Large intestine (tissue), 3 donors: ENCODE data around the gene SULT2B1. TPM values are rescaled to one million over a fixed set of nuclear protein-coding genes. Genes with fewer than 3 reads are reported as not detected.
A peak's percentile ranks its signal among the peaks of the same experiment; 100 is the strongest.

Source experiments
- DNase-seq, 2 donors: peaks; one replicate each; pipeline versions ENCODE4 v3.0.0 to v3.0.0-alpha.2; 2013
- H3K27ac ChIP-seq: one replicate; pipeline ENCODE4 v1.5.1; 2013; ENCODE audit warnings: low read length
- H3K27me3 ChIP-seq: 2 replicates; pipeline ENCODE4 v1.6.1; 2013; ENCODE audit warnings: low read length; ENCODE audit not compliant: control insufficient read depth, insufficient read depth
- H3K36me3 ChIP-seq: 2 replicates; pipeline ENCODE4 v1.6.1; 2013; ENCODE audit warnings: low read length; ENCODE audit not compliant: control insufficient read depth, insufficient read depth
- H3K4me1 ChIP-seq: one replicate; pipeline ENCODE4 v1.6.1; 2013; ENCODE audit warnings: low read length; ENCODE audit not compliant: control insufficient read depth, insufficient read depth
- H3K4me3 ChIP-seq: one replicate; pipeline ENCODE4 v1.5.1; 2013; ENCODE audit warnings: low read length
- H3K9me3 ChIP-seq: one replicate; pipeline ENCODE4 v1.6.1; 2013; ENCODE audit warnings: mild to moderate bottlenecking, low read depth, low read length, moderate library complexity; ENCODE audit not compliant: control insufficient read depth
- WGBS: methylation state at CpG from one replicate; pipeline ENCODE4 v1.1.5; 2013; ENCODE audit warnings: low lambda C conversion rate; ENCODE audit not compliant: insufficient coverage; 5-methylcytosine and 5-hydroxymethylcytosine counted together
- polyA plus RNA-seq: library from polyadenylated mRNA; unstranded; fragments of 120-200 nt; gene quantifications from one replicate; pipeline ENCODE4 v1.2.1, GENCODE V29; 2013

Gene SULT2B1
- polyA plus RNA-seq, 1 donor: 1.0 TPM

- peak in 1 of 2 donors; percentile 27 for DNase-seq
- Histone ChIP-seq H3K9me3 (peaks cover 3% of the 10 kb centered on the region), H3K27me3 (no peaks in the 10 kb centered on the region), H3K36me3 (no peaks in the 10 kb centered on the region), H3K4me3 (no peak overlapping the region), H3K27ac (no peak overlapping the region), H3K4me1 (no peaks in the 10 kb centered on the region)
- WGBS: no CpG with 5 or more reads among the region's 25 CpGs
Observed at GRCh38 chr19:48544856-48545750, 6.9 kb upstream of the SULT2B1 start.

- no peak for DNase-seq
- Histone ChIP-seq H3K9me3 (peaks cover 3% of the 10 kb centered on the region), H3K36me3 (no peaks in the 10 kb centered on the region), H3K4me1 (peaks cover 17% of the 10 kb centered on the region), H3K27me3 (no peaks in the 10 kb centered on the region), H3K4me3 (no peak overlapping the region), H3K27ac (no peak overlapping the region)
- WGBS: 82% methylated on average over 1 of the region's 1 CpG
Observed at GRCh38 chr19:48547722-48548121, 4.2 kb upstream of the SULT2B1 start.

GRCh38 chr19:48548253-48548911 is 3.6 kb upstream of the SULT2B1 start:
- Histone ChIP-seq H3K9me3 (peaks cover 3% of the 10 kb centered on the region), H3K36me3 (no peaks in the 10 kb centered on the region), H3K4me3 (no peak overlapping the region), H3K4me1 (peaks cover 24% of the 10 kb centered on the region), H3K27me3 (no peaks in the 10 kb centered on the region), H3K27ac (no peak overlapping the region)
- no peak for DNase-seq
- WGBS: no CpG with 5 or more reads among the region's 1 CpG

GRCh38 chr19:48549380-48549779 is 2.6 kb upstream of the SULT2B1 start:
- Histone ChIP-seq H3K4me3 (no peak overlapping the region), H3K27me3 (no peaks in the 10 kb centered on the region), H3K27ac (no peak overlapping the region), H3K9me3 (peaks cover 3% of the 10 kb centered on the region), H3K4me1 (peaks cover 34% of the 10 kb centered on the region), H3K36me3 (no peaks in the 10 kb centered on the region)
- WGBS: 100% methylated on average over 2 of the region's 5 CpGs
- no peak for DNase-seq

- Histone ChIP-seq H3K27ac (peak overlapping the region; percentile 30), H3K4me1 (peaks cover 47% of the 10 kb centered on the region), H3K9me3 (peaks cover 3% of the 10 kb centered on the region), H3K4me3 (no peak overlapping the region), H3K36me3 (no peaks in the 10 kb centered on the region), H3K27me3 (no peaks in the 10 kb centered on the region)
- no CpG with 5 or more reads among the region's 19 CpGs for WGBS
- DNase-seq: no peak
Observed at GRCh38 chr19:48552406-48553322, 692 bp downstream of the SULT2B1 start.

- peak; percentile 82 for DNase-seq
- H3K4me1 ChIP-seq: peaks cover 55% of the 10 kb centered on the region
- H3K36me3 ChIP-seq: no peaks in the 10 kb centered on the region
- peak overlapping the region; percentile 82 for H3K27ac ChIP-seq
- H3K4me3 ChIP-seq: no peak overlapping the region
- no CpG with 5 or more reads among the region's 18 CpGs for WGBS
- H3K9me3 ChIP-seq: no peaks in the 10 kb centered on the region
- H3K27me3 ChIP-seq: no peaks in the 10 kb centered on the region
Observed at GRCh38 chr19:48553676-48554384, 1.9 kb downstream of the SULT2B1 start.

GRCh38 chr19:48554385-48555091 is 2.6 kb downstream of the SULT2B1 start:
- no peaks in the 10 kb centered on the region for H3K9me3 ChIP-seq
- H3K36me3 ChIP-seq: no peaks in the 10 kb centered on the region
- H3K27ac ChIP-seq: peak overlapping the region; percentile 82
- H3K27me3 ChIP-seq: no peaks in the 10 kb centered on the region
- peaks cover 58% of the 10 kb centered on the region for H3K4me1 ChIP-seq
- DNase-seq: peak; percentile 56 to 66
- WGBS: no CpG with 5 or more reads among the region's 16 CpGs
- H3K4me3 ChIP-seq: no peak overlapping the region

- Histone ChIP-seq H3K4me1 (peaks cover 56% of the 10 kb centered on the region), H3K9me3 (no peaks in the 10 kb centered on the region), H3K4me3 (no peak overlapping the region), H3K27ac (peak overlapping the region; percentile 73), H3K27me3 (no peaks in the 10 kb centered on the region), H3K36me3 (no peaks in the 10 kb centered on the region)
- no CpG with 5 or more reads among the region's 11 CpGs for WGBS
- peak; percentile 71 to 85 for DNase-seq
Observed at GRCh38 chr19:48556163-48556562, 4.2 kb downstream of the SULT2B1 start.

- Histone ChIP-seq H3K4me1 (peaks cover 50% of the 10 kb centered on the region), H3K27ac (peak overlapping the region; percentile 73), H3K36me3 (no peaks in the 10 kb centered on the region), H3K27me3 (no peaks in the 10 kb centered on the region), H3K9me3 (no peaks in the 10 kb centered on the region), H3K4me3 (no peak overlapping the region)
- DNase-seq: no peak
- 100% methylated on average over 1 of the region's 5 CpGs for WGBS
Observed at GRCh38 chr19:48556825-48557224, 4.9 kb downstream of the SULT2B1 start.
